ENCODE measurements around the gene TBPL1.
"Not testable (repeated sequence)": the region's sequence is repeated elsewhere in the genome, so short reads cannot be mapped to it uniquely, and the experiment has no call there.

The TBPL1 gene

GRCh38 chr6:133953634-133954415 lies 801 bp downstream of the TBPL1 start:
- no peak for DNase-seq

GRCh38 chr6:133954657-133955576 lies 1.9 kb downstream of the TBPL1 start:
- DNase-seq: no peak

- no peak for DNase-seq
Observed at GRCh38 chr6:133955582-133956415, 2.8 kb downstream of the TBPL1 start.

GRCh38 chr6:133956416-133957049 lies 3.5 kb downstream of the TBPL1 start:
- DNase-seq: no peak

GRCh38 chr6:133957227-133957626 lies 4.2 kb downstream of the TBPL1 start:
- DNase-seq: no peak

GRCh38 chr6:133957780-133958242 lies 4.8 kb downstream of the TBPL1 start:
- DNase-seq: no peak

GRCh38 chr6:133958791-133959190 lies 5.8 kb downstream of the TBPL1 start:
- DNase-seq: no peak

- no peak for DNase-seq
Observed at GRCh38 chr6:133959667-133960368, 6.8 kb downstream of the TBPL1 start.

GRCh38 chr6:133961831-133962230 lies 8.8 kb downstream of the TBPL1 start:
- no peak for DNase-seq

GRCh38 chr6:133964052-133964451 lies 11.0 kb downstream of the TBPL1 start:
- DNase-seq: no peak

- DNase-seq: no peak
Observed at GRCh38 chr6:133964702-133965101, 11.7 kb downstream of the TBPL1 start.

- DNase-seq: no peak
Observed at GRCh38 chr6:133965817-133966360, 12.9 kb downstream of the TBPL1 start.

GRCh38 chr6:133966654-133967329 lies 13.8 kb downstream of the TBPL1 start:
- no peak for DNase-seq

- DNase-seq: no peak
Observed at GRCh38 chr6:133967347-133967746, 14.3 kb downstream of the TBPL1 start.

GRCh38 chr6:133967835-133968234 lies 14.8 kb downstream of the TBPL1 start:
- not testable (repeated sequence) for DNase-seq

GRCh38 chr6:133969285-133969920 lies 16.4 kb downstream of the TBPL1 start:
- DNase-seq: no peak

- no peak for DNase-seq
Observed at GRCh38 chr6:133969921-133970295, 16.9 kb downstream of the TBPL1 start.

GRCh38 chr6:133971861-133972260 lies 18.8 kb downstream of the TBPL1 start:
- no peak for DNase-seq

GRCh38 chr6:133972388-133972787 lies 19.4 kb downstream of the TBPL1 start:
- DNase-seq: no peak
